Hippocampal formation (tissue), 2 donors: ENCODE results near the gene NKX1-1.
"Not testable (repeated sequence)": the region's sequence is repeated elsewhere in the genome, so short reads cannot be mapped to it uniquely, and the experiment has no call there.

ENCODE experiments used
- DNase-seq, 2 donors: peaks; one replicate each; lab custom pipeline; 2025; lab: John Stamatoyannopoulos, UW

Gene NKX1-1

GRCh38 chr4:1406394-1406980 lies at the start of gene NKX1-1:
Gene NKX1-1, minus strand, starts transcription at chr4:1406442. Its CDS starts 0 bp downstream, at chr4:1406442.
- DNase-seq, result no peak

GRCh38 chr4:1453731-1454130 lies 47.5 kb upstream of the NKX1-1 start:
- DNase-seq, result no peak

GRCh38 chr4:1452431-1453051 lies 46.3 kb upstream of the NKX1-1 start:
- no peak for DNase-seq

DNA sequence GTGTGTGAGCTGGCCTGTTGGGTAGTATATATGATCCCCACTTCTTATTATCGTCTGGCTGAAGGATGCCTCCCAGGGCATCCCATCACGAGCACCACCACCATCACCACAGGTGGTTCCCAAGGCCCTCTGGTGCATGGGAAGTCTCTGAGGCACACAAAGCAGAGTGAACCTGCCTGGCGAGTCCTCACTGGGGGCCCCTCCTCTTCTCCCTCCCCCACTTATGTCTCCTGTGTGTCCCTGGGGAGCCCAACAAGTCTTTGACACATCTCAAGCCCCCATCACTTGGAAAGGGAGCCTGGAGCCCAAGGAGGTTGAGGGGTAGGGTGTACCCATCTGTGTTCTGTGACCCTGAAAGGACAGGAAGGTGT lies 45.5 kb upstream of the NKX1-1 start:
- no peak for DNase-seq

DNA sequence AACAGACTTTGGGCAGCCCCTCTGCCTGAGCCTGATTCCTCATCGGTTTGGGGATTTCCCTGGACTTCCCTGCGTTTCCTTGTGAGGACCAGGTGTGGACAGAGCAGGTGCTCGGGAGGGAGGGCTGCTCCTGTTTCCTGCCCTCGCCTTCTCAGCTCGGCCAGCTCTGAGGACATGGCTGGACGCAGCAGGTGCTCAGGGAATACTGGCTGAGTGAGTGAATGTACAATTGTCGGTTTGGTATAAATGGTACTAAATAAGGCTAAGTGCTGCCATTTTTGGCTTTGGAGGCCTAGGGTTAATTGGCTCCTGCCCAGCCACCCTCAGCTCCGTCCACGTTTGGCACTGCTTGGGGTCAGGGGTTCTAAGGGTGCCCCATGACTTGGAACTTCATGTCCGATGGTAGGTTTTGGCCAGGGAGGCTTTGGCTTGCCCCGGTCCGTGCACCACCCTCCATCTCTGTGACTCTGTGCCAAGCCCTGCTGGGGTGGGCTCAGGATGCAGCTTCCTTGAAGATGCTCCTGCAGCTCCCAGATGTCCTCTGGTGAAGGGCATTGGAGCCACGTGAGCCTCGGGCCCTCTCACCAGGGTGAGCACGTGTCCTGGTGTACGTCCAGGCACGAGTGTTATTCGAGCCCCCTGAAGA lies 45.0 kb upstream of the NKX1-1 start:
- DNase-seq, result no peak

DNA sequence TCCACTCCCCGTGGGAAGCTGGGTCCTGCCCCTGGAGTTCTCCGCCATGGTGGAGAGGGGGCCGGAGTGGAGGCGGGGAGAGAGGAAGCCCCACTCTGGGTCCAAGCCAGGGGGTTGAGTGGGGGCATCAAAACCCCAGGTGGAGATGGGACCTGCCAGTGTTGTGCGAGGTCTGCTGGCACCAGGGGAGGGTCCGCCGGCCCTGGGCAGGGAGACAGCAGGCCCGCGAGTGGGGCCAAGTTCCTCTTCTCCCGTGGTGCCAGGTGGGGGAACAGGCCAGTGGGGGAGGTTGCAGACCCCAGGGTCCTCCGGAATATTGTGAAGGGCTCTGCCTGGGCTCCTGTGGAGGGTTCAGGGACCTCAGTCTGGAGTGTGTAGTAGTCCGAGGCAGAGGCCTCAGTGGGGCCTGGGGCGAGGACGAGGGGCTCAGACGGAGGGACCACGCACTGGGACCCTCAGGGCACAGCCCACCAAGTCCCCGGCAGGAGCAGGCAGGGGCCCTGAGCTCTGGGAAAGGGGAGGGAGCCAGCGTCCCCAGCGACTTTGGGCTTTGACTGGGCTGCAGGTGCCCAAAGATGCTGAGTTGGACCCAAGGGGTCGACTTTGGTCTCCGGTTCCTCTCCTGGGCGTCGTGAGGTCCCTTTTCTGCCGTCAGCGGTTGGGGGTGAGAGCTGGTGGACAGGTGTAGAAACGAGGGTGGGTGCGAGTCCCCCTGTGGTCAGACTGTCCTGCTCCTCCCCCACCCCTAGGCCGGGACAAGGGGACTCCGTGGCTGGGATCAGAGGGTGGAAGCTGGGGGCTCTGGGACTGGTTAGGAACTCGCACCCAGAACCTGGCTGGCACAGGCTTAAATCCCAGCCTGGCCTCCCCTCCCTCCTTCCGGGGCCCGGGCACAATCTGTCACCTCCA lies 43.8 kb upstream of the NKX1-1 start:
- no peak for DNase-seq

GRCh38 chr4:1449475-1449832 lies 43.2 kb upstream of the NKX1-1 start:
- DNase-seq, result no peak

GRCh38 chr4:1448589-1449420 lies 42.6 kb upstream of the NKX1-1 start:
- no peak for DNase-seq

GRCh38 chr4:1447676-1448588 lies 41.7 kb upstream of the NKX1-1 start:
- no peak for DNase-seq

- DNase-seq, result no peak
Observed at GRCh38 chr4:1446502-1447386, 40.5 kb upstream of the NKX1-1 start.

DNA sequence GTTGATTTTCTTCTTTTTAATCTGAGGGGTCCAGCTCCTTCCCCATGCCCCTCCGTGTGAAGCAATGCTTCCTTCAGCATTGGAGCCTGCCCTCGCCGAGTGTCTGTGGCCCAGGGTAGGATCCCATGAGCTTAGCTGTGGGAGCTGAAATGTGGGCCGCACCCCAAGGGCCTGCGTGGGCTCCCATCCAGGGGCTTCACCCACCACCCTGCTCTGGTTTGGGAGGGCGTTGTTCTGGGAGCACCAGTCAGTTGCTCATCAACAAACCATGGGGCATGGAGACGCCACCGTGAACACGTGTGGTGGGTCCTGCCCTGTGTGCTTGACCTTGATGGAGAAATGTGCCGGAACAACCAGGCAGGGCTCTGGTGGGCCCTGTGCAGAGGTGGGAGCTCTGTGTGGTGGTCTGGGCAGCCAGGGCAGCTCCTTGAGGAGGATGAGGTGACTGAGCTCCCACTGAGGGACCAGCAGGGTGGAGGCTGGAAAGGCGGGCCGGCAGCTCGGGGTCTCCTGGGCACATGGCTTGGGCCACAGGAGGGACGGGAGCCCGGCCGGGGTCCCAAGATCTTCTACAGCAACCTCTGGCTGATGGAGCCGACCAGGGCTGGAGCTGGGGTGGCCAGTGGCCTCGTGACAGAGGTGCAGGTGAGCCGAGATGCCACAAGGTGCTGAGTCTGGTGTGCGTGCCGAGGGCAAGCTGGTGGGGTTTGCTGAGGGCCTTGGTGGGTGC lies 39.6 kb upstream of the NKX1-1 start:
- no peak for DNase-seq

DNA sequence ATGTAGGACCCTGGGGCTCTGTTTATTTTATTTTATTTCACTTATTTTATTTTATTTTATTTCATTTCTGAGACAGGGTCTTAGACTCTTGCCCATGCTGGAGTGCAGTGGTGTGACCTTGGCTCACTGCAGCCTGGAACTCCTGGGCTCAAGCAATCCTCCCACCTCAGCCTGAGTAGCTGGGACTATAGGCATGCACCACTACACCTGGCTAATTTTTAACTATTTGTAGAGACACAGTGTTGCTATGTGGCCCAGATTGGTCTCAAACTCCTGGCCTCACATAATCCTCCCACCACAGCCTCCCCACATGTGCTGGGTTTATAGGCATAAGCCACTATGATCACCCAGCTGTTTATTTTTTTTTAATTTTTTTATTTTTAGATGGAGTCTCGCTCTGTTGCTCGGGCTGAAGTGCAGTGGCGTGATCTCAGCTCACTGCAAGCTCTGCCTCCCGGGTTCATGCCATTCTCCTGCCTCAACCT lies 37.5 kb upstream of the NKX1-1 start:
- not testable (repeated sequence) for DNase-seq

DNA sequence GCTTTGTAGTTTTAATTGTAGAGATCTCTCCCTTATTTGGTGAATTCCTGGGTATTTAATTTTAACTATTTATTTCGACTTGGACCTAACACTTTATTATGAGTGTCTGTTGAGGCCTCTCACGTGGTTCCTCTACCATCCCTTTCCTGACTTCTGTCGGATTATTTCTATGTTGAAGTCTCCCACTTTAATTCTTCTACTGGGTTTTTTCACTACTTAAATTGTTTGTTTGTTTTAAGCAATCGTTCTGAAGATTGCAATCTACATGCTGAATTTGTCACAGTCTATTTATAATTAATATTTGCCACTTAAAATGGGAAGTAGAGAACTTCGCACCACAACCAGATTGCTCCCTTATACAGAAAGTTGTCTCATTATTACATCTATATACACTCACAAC lies 20.8 kb upstream of the NKX1-1 start:
- no peak for DNase-seq

DNA sequence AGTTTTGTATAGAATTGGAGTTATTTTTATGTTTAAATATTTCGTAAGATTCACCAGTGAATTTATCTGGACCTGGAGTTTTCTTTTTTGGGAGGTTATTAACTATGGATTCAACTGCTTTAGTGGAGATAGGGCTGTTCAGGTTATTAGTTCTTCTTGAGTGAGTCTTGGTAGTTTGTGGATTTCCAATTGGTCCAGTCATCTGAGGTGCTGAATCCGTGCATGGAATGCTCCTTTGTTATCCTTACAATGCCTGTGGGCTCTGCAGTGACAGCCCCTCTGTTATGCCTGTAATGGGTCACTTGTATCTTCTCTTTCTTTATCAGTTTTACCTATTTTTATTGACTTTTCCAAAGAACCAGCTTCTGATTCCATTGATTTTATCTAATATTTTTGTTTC lies 15.4 kb upstream of the NKX1-1 start:
- DNase-seq, result no peak

DNA sequence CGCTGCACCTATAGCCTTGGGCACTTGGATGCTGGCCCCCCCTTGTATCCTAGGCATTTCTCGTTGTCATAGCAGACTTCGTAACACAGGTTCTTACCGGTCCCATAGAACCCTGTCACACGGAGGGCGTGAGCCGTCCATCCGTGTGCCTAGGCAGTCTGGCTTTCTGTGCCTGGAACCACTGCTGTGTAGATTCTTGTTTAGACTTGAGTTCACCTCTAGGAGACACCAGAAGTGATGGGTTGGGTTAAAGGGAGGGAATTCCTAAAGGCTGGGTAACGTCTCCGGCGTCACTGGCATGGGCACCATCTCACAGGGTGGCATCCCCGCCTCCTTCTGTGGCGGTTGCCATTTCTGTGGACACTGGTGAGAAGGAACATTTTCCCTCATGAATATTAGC lies 13.5 kb upstream of the NKX1-1 start:
- no peak for DNase-seq

DNA sequence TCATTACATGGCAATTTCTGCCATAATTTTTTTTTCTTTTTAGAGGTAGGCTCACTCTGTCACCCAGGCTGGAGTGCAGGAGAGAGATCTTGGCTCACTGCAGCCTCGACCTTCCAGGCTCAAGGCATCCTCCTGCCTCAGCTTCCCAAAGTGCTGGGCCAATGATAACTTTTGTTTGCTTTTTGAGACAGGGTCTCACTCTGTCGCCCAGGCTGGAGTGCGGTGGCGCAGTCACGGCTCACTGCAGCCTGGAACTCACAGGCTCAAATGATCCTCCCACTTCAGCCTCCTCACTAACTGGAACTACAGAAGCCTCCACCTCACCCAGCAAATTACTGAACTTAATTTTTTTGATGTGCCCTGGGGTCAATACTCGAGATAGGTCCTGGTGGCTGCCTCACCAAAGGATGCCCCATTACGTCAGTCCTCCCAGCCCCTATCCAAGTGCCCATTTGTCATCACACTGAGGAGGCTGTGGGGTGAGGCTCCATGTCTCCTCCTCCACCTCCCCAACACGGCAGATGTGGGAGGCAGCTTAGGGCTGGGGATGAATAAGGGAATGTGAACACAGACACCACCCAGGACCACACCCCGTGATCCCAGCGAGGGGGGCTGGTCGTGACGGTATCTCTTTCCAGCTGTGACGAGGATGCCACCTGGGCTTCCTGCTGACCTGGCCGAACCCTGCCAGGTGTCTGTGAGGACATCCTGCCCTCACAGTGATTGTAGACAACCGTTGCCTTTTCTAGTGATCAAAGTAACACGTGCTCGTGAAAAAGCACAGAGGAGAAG lies 12.4 kb upstream of the NKX1-1 start:
- DNase-seq, result no peak

GRCh38 chr4:1417522-1418390 lies 11.5 kb upstream of the NKX1-1 start:
- no peak for DNase-seq
